Lower lobe of right lung (tissue), 2 donors: ENCODE results near the gene GMDS. TPM values are rescaled to one million over a fixed set of nuclear protein-coding genes. Genes with fewer than 3 reads are reported as not detected.
A peak's percentile ranks its signal among the peaks of the same experiment; 100 is the strongest.

Experiments used
- ATAC-seq, 2 donors: fragments of 200-7000 bp; cut with Tn5 transposase; one replicate each; pipeline ENCODE4 v1.9.1; 2020 to 2022; ENCODE audit warnings: mild to moderate bottlenecking in 2 of 2, moderate library complexity in 2 of 2
- DNase-seq: peaks from one replicate; pipeline ENCODE4 v3.0.0-alpha.2; 2020
- H3K27ac ChIP-seq: fragments of 200-600 bp; one replicate; pipeline ENCODE4 v1.8.0; 2022
- H3K27me3 ChIP-seq: fragments of 200-600 bp; one replicate; pipeline ENCODE4 v1.8.0; 2022; ENCODE audit warnings: low read depth
- H3K36me3 ChIP-seq: fragments of 200-600 bp; one replicate; pipeline ENCODE4 v1.8.0; 2022; ENCODE audit warnings: mild to moderate bottlenecking
- H3K4me1 ChIP-seq: fragments of 200-600 bp; one replicate; pipeline ENCODE4 v1.8.0; 2022
- H3K4me3 ChIP-seq: fragments of 200-600 bp; one replicate; pipeline ENCODE4 v1.8.0; 2022; ENCODE audit warnings: mild to moderate bottlenecking
- H3K9me3 ChIP-seq: fragments of 200-600 bp; one replicate; pipeline ENCODE4 v1.8.0; 2022
- intact Hi-C: fragments of 100-400 bp; cut with DNase I; formaldehyde crosslinking; loops from one replicate; pipeline ENCODE4 v1.11.0; 2022
- total RNA-seq: library from RNA; stranded (reverse); fragmentation: NEBNext Ultra II Directional; extraction: Animal tissue kit (Norgen Biotek cat#: 25700); gene quantifications from one replicate; pipeline ENCODE4 v1.2.1, GENCODE V29; 2021
- TF ChIP-seq, protein P1 (sequence below): fragments of 200-600 bp; IDR thresholded peaks from one replicate; pipeline ENCODE4 v1.8.0; 2022; ENCODE audit warnings: antibody characterized with exemption, mild to moderate bottlenecking
- donor health status: DM: no; HTN: yes; CAD: no; lungs with severe emphysema.

GMDS gene
- total RNA-seq, 1 donor from 2014 or later: 12.7 TPM

DNA sequence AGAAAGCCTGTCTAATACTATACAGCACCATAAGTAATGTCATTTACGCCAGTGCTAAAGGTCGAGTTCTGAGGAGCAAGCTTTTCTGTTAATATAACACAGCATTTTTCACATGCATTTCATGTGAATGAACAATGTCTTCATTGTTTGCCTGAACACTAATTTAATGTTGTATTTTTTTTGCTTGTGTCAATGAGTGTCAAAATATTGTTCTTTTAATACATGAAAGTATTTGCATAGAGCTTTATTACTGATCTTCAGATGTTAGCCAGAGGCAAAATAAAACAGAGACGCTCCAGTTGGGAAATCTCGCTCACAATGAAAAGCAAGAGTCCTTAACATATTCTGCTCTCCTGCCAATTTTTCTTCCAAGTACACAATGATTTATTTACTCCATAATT, 483.9 kb downstream of the GMDS start:
- intact Hi-C loops: no loop called here
- no peaks in the 10 kb centered on the region for H3K9me3 ChIP-seq
- ATAC-seq (no peak), DNase-seq (no peak)
- no peaks in the 10 kb centered on the region for H3K36me3 ChIP-seq
- no peak overlapping the region for H3K27ac ChIP-seq
- no peak overlapping the region for H3K4me3 ChIP-seq
- no peaks in the 10 kb centered on the region for H3K4me1 ChIP-seq
- TF ChIP-seq, protein P1, sequence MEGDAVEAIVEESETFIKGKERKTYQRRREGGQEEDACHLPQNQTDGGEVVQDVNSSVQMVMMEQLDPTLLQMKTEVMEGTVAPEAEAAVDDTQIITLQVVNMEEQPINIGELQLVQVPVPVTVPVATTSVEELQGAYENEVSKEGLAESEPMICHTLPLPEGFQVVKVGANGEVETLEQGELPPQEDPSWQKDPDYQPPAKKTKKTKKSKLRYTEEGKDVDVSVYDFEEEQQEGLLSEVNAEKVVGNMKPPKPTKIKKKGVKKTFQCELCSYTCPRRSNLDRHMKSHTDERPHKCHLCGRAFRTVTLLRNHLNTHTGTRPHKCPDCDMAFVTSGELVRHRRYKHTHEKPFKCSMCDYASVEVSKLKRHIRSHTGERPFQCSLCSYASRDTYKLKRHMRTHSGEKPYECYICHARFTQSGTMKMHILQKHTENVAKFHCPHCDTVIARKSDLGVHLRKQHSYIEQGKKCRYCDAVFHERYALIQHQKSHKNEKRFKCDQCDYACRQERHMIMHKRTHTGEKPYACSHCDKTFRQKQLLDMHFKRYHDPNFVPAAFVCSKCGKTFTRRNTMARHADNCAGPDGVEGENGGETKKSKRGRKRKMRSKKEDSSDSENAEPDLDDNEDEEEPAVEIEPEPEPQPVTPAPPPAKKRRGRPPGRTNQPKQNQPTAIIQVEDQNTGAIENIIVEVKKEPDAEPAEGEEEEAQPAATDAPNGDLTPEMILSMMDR: no peak
- H3K27me3 ChIP-seq: no peaks in the 10 kb centered on the region

DNA sequence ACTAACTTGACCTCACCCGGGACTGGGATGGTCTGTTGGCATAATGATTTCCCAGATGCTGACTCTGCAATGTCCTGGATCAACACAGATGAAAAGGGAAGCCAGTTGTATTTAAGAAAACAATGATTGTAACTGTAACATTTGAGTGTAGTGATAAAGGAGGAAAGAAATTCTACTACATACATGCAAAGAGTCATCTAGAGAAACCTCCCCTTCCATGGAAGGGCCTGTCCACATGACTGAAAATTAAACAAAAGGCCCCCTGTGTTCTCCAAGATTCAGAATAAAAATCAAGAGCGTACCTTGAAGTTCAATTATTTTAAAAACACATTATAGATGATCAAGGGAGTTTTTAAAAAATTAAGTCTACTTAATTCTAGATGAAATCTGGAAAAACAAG, 484.5 kb downstream of the GMDS start:
- no peaks in the 10 kb centered on the region for H3K4me1 ChIP-seq
- no peaks in the 10 kb centered on the region for H3K27me3 ChIP-seq
- DNase-seq (no peak), ATAC-seq (no peak)
- intact Hi-C loops: no loop called here
- no peak overlapping the region for H3K4me3 ChIP-seq
- no peak overlapping the region for H3K27ac ChIP-seq
- H3K36me3 ChIP-seq: no peaks in the 10 kb centered on the region
- H3K9me3 ChIP-seq: no peaks in the 10 kb centered on the region
- TF ChIP-seq, protein P1: no peak

DNA sequence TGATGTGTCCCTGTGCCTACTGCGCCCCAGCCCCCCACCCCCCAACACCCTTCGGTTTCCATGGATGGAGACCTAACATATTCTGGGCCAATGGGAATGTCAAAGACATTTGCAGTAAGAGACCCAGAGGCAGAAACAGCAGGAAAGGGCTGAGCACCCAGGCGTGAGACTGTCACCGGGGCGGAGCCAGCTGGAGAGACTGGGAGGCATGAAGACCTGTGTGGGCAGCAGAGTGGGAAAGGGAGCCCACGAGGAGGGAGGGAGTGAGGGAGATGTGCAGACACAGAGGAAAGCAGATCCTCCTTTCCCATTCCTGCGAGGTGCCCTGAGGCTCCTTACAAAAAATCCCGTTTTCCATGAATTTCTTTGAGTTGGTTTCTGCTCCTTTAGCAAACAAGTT, 485.5 kb downstream of the GMDS start:
- intact Hi-C loops: no loop called here

DNA sequence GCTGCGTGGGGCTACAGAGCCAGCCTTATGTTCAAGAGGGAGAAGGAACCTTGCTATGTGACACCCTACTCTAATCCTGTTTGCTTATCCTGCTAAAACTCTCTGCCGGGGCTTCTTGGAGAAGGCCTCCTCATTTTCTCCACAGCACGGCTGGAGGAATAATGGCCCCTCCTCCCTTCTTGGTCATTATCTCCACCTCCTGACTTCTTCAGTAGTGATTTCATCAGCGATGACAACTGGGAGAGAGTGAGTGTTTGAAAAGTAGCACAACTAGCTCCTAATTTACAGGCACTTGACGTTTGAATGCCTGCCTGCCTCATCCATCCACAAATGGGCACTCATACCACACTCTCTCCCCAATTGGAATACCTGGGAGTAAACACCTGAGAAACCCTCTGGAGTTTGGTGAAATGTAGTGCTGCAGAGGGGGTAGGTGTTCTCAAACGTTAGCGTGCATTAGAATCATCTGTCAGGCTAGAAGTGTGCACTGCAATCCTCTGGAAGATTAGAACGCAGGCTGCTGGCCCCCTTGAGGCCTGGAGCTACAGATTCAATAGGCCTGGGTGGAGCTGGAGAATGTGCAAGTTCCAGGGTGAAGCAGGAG, 487.2 kb downstream of the GMDS start:
- TF ChIP-seq, protein P1: no peak
- no peak for DNase-seq
- H3K9me3 ChIP-seq: no peaks in the 10 kb centered on the region
- H3K27me3 ChIP-seq: no peaks in the 10 kb centered on the region
- H3K4me3 ChIP-seq: no peak overlapping the region
- H3K27ac ChIP-seq: no peak overlapping the region
- no peaks in the 10 kb centered on the region for H3K4me1 ChIP-seq
- no peak for ATAC-seq
- H3K36me3 ChIP-seq: no peaks in the 10 kb centered on the region
- intact Hi-C loops: no loop called here

More for the DNA sequence above, 485.5 kb downstream of the GMDS start:
- H3K27ac ChIP-seq: no peak overlapping the region
- ATAC-seq (no peak), DNase-seq (no peak)
- TF ChIP-seq, protein P1: no peak
- H3K4me3 ChIP-seq: no peak overlapping the region
- H3K4me1 ChIP-seq: no peaks in the 10 kb centered on the region
- H3K36me3 ChIP-seq: no peaks in the 10 kb centered on the region
- H3K27me3 ChIP-seq: no peaks in the 10 kb centered on the region
- H3K9me3 ChIP-seq: no peaks in the 10 kb centered on the region

DNA sequence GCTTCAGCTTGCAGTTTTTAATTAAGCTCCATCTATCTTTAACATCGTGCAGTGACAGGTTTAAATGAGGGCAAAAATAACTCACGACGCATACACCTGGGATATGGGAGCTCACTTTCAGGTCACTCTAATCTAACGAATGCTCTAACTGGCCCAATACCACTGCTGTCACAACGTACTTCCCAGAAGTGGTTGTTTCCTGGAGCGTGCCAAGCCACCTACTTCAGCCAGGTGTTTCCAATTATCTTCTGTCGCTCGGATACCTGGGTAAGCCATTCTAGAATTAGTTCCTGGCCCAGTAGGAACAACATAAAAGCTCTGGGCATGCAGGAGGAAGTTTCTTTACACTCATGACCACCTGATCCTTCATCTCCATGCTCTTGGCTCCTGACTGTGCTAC, 488.3 kb downstream of the GMDS start:
- TF ChIP-seq, protein P1: no peak
- H3K4me1 ChIP-seq: no peaks in the 10 kb centered on the region
- ATAC-seq: peak; percentile 76 to 89
- no peaks in the 10 kb centered on the region for H3K9me3 ChIP-seq
- H3K36me3 ChIP-seq: no peaks in the 10 kb centered on the region
- intact Hi-C loops: no loop called here
- DNase-seq: no peak
- H3K27ac ChIP-seq: peak overlapping the region; percentile 8
- no peaks in the 10 kb centered on the region for H3K27me3 ChIP-seq
- H3K4me3 ChIP-seq: no peak overlapping the region
